K562 (cell line): ENCODE measurements around the gene PDHX. TPM values are rescaled to one million over a fixed set of nuclear protein-coding genes. Genes with fewer than 3 reads are reported as not detected.

Experiments
- ATAC-seq: fragments of 200-7000 bp; cut with Tn5 transposase; 3 replicates; pipeline ENCODE4 v1.9.1; 2020; ENCODE audit warnings: moderate library complexity
- BruUV-seq: library from RNA; stranded (reverse); fragments of 400-500 nt; replicated peaks from 2 replicates; lab custom pipeline; 2021; lab: Mats Ljungman, UMichigan
- CTCF ChIA-PET: fragments of 300-600 bp; formaldehyde crosslinking; extraction: SDS; loops from one replicate; lab custom pipeline; 2021; ENCODE audit warnings: low intra/inter-chr PET ratio; lab: Yijun Ruan, JAX
- POLR2A ChIA-PET: fragments of 300-600, 350-650 bp; sonication (Branson Sonifier 250); formaldehyde crosslinking; extraction: SDS; loops from one replicate; lab custom pipeline; 2021; ENCODE audit warnings: antibody characterized with exemption, inconsistent platforms; lab: Yijun Ruan, JAX
- DNase-seq, 4 experiments: peaks; one replicate each; pipeline versions ENCODE4 v3.0.0 to v3.0.0-alpha.2; 2011 to 2018; ENCODE audit warnings: low spot score in 3 of 4, mixed read lengths in 3 of 4; ENCODE audit errors: extremely low read depth in 1 of 4
- FAIRE-seq: peaks from 2 replicates; lab custom pipeline; 2011; peaks lifted over from hg19 to GRCh38; lab: Jason Lieb, UNC
- H2AFZ ChIP-seq: 2 replicates; pipeline ENCODE4 v1.6.0; 2011; ENCODE audit warnings: low read depth, low read length, control low read depth, inconsistent platforms
- H3K27ac ChIP-seq: fragments of 200-600 bp; 3 replicates; pipeline ENCODE4 v1.8.0; 2011; ENCODE audit warnings: low read depth, mild to moderate bottlenecking, control low read depth, inconsistent platforms, low read length, moderate library complexity, mixed read lengths; ENCODE audit errors: extremely low read depth
- H3K27me3 ChIP-seq, 2 experiments: fragments of 300-600 bp in 1 of 2; 2 replicates in 1 of 2; 3 replicates in 1 of 2; pipeline versions ENCODE4 v1.6.0 to v1.8.0; 2011; ENCODE audit warnings: inconsistent platforms in 2 of 2, low read length in 2 of 2, mild to moderate bottlenecking in 1 of 2, mixed read lengths in 1 of 2, moderate library complexity in 1 of 2; ENCODE audit not compliant: control insufficient read depth in 2 of 2, insufficient read depth in 2 of 2
- H3K36me3 ChIP-seq: fragments of 300-600 bp; 3 replicates; pipeline ENCODE4 v1.8.0; 2011; ENCODE audit warnings: mild to moderate bottlenecking, low read length, inconsistent platforms; ENCODE audit not compliant: control insufficient read depth, insufficient read depth
- H3K4me1 ChIP-seq, 2 experiments: fragments of 200-600 bp in 1 of 2; replicated peaks in 1 of 2; 2 replicates in 1 of 2; 3 replicates in 1 of 2; pipeline versions ENCODE4 v1.5.1 to v1.8.0; 2011; ENCODE audit warnings: inconsistent platforms in 2 of 2, low read length in 2 of 2, mild to moderate bottlenecking in 1 of 2, mixed read lengths in 1 of 2, moderate library complexity in 1 of 2; ENCODE audit not compliant: control insufficient read depth in 2 of 2, insufficient read depth in 2 of 2
- H3K4me2 ChIP-seq: 2 replicates; pipeline ENCODE4 v1.6.1; 2011; ENCODE audit warnings: low read length, control low read depth, inconsistent platforms, mixed read lengths; ENCODE audit not compliant: insufficient read depth
- H3K4me3 ChIP-seq: fragments of 200-600 bp; sonication (generic), shearing (Covaris generic); 2 replicates; pipeline ENCODE4 v1.5.1; 2016; ENCODE audit warnings: control low read depth, inconsistent platforms
- H3K79me2 ChIP-seq: fragments of 200-600 bp; 3 replicates; pipeline ENCODE4 v1.8.0; 2011; ENCODE audit warnings: low read length, inconsistent platforms; ENCODE audit not compliant: control insufficient read depth, insufficient read depth
- H3K9ac ChIP-seq, 2 experiments: 2 replicates each; pipeline versions ENCODE4 v1.6.0 to v1.6.1; 2011; ENCODE audit warnings: low read depth in 2 of 2, low read length in 2 of 2, control low read depth in 1 of 2, inconsistent platforms in 1 of 2, mild to moderate bottlenecking in 1 of 2, mixed read lengths in 1 of 2; ENCODE audit not compliant: insufficient read depth in 1 of 2
- H3K9me1 ChIP-seq: one replicate; pipeline ENCODE4 v1.6.0; 2011; ENCODE audit warnings: inconsistent platforms, mild to moderate bottlenecking, low read length, moderate library complexity; ENCODE audit not compliant: control insufficient read depth, insufficient read depth
- H3K9me3 ChIP-seq: replicated peaks from 2 replicates; pipeline ENCODE4 v1.5.1; 2011; ENCODE audit warnings: low read depth, low read length, inconsistent platforms; ENCODE audit not compliant: control insufficient read depth, insufficient read depth
- H4K20me1 ChIP-seq: replicated peaks from 2 replicates; pipeline ENCODE4 v1.6.1; 2011; ENCODE audit warnings: low read length, inconsistent platforms, mixed read lengths; ENCODE audit not compliant: control insufficient read depth, insufficient read depth
- FOXA3 ChIP-seq, 2 experiments: fragments of 450-650 bp in 1 of 2; sonication (generic) in 1 of 2; formaldehyde crosslinking; IDR thresholded peaks in 1 of 2; conservative IDR thresholded peaks in 1 of 2; 2 replicates each; pipeline versions ENCODE4 v1.4.0 to v1.8.0; 2020 to 2022; ENCODE audit warnings: mild to moderate bottlenecking in 2 of 2, missing genetic modification reagents in 1 of 2
- GABPB2 ChIP-seq: fragments of 250-450 bp; sonication (Bioruptor Pico); conservative IDR thresholded peaks from 2 replicates; pipeline ENCODE4 v1.5.1; 2021; ENCODE audit warnings: mild to moderate bottlenecking
- KHSRP ChIP-seq: fragments of 450-650 bp; IDR thresholded peaks from 2 replicates; pipeline ENCODE4 v1.6.1; 2017
- KLF10 ChIP-seq: fragments of 250-450 bp; sonication (Bioruptor Pico); IDR thresholded peaks from 2 replicates; pipeline ENCODE4 v1.6.1; 2021; ENCODE audit warnings: matching md5 sums
- NEUROD1 ChIP-seq: fragments of 150-350 bp; IDR thresholded peaks from 2 replicates; pipeline ENCODE4 v1.6.1; 2014; ENCODE audit warnings: borderline replicate concordance, low read length, low read depth; ENCODE audit not compliant: partially characterized antibody
- POLR2G ChIP-seq: fragments of 200-400 bp; formaldehyde crosslinking; IDR thresholded peaks from 2 replicates; pipeline ENCODE4 v1.6.1; 2017; ENCODE audit warnings: low read depth, mild to moderate bottlenecking, antibody characterized with exemption, low read length, moderate library complexity
- POLR3G ChIP-seq: IDR thresholded peaks from 2 replicates; pipeline ENCODE4 v1.6.1; 2011; ENCODE audit not compliant: insufficient read length, insufficient replicate concordance; ENCODE audit errors: extremely low read depth
- SRSF3 ChIP-seq: fragments of 200-400 bp; formaldehyde crosslinking; IDR thresholded peaks from 2 replicates; pipeline ENCODE4 v1.6.1; 2016; ENCODE audit warnings: mild to moderate bottlenecking, low read length, moderate library complexity; ENCODE audit not compliant: insufficient read depth
- ZEB2 ChIP-seq: fragments of 450-650 bp; IDR thresholded peaks from 2 replicates; pipeline ENCODE4 v1.6.1; 2016
- WGBS: fragments of 100-300 bp; shearing (Covaris generic); methylation state at CpG from one replicate; pipeline ENCODE4 v1.1.6; 2016; ENCODE audit warnings: low coverage, mixed read lengths; ENCODE audit not compliant: insufficient coverage; ENCODE audit errors: missing lambda C conversion rate; 5-methylcytosine and 5-hydroxymethylcytosine counted together
- in situ Hi-C: fragments of 300-500 bp; cut with MboI; formaldehyde crosslinking; loops from 4 replicates; pipeline ENCODE4 v1.15.0; 2018; ENCODE audit warnings: inconsistent platforms, mixed read lengths
- intact Hi-C: fragments of 100-400 bp; cut with micrococcal nuclease; formaldehyde crosslinking; loops from 2 replicates; pipeline ENCODE4 v1.14.2; 2022
- polyA plus RNA-seq, 8 experiments: library from polyadenylated mRNA; depleted of rRNA in 4 of 8; stranded (reverse) in 5 of 8; unstranded in 3 of 8; fragments of >200 nt; fragmentation: Nextera tagmentation in 2 of 8; fragmentation: Illumina TruSeq in 1 of 8; extraction: Ambion mirVana in 2 of 8; extraction: Trizol in 1 of 8; gene quantifications; 2 replicates each; pipeline versions ENCODE4 v1.2.1 to v1.2.3, GENCODE V29; 2011 to 2014; ENCODE audit warnings: inconsistent platforms in 1 of 8, missing spikeins in 1 of 8
- total RNA-seq, 7 experiments: library from RNA; depleted of rRNA in 6 of 7; stranded (reverse); fragments of >200 nt in 6 of 7; fragmentation: Illumina TruSeq in 2 of 7; extraction: Trizol in 2 of 7; gene quantifications; 2 replicates each; pipeline versions ENCODE4 v1.2.1 to v1.2.3, GENCODE V29; 2011 to 2021; ENCODE audit warnings: low replicate concordance in 1 of 7
- TF ChIP-seq, protein P1 (sequence below): sonication (generic); formaldehyde crosslinking; IDR thresholded peaks from 2 replicates; pipeline ENCODE4 v1.8.0; 2022; ENCODE audit warnings: mild to moderate bottlenecking, low read depth, missing genetic modification reagents
- TF ChIP-seq, protein P2 (sequence below): fragments of 200-400 bp; formaldehyde crosslinking; IDR thresholded peaks from 2 replicates; pipeline ENCODE4 v1.6.1; 2017; ENCODE audit warnings: mild to moderate bottlenecking, low read depth, low read length, moderate library complexity
- TF ChIP-seq, protein P3 (sequence below): fragments of 450-650 bp; IDR thresholded peaks from 2 replicates; pipeline ENCODE4 v1.6.1; 2016; ENCODE audit warnings: antibody characterized with exemption

PDHX gene
- total and polyA plus RNA-seq, 9 of the 15 experiments (the other 6 are each of a cell fraction or from before 2014, with no cell fraction given): 20.8 to 43.5 (median 31.2) TPM

DNA sequence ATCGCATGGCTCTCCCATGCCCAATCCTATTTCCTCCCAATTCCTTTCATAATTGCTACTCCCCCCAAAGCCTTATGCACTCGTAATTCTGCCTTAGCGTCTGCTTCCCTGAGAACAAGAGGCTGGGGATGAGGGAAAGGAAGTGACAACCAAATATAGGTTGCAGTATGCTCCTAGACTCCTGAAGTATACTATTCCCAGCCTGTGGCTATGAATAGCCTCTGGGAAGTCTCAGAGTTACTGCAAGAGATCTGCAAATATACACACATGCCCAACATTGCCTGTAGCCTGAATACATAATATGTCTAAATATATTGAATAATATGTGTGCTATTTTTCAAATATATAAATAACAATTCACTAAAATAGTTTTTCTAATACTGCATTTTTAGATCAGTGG lies 126.5 kb downstream of the PDHX start:
- no TSS peak for BruUV-seq
- Histone ChIP-seq H3K9ac (no peak overlapping the region), H3K9me3 (no peaks in the 10 kb centered on the region), H3K36me3 (no peaks in the 10 kb centered on the region), H3K79me2 (no peaks in the 10 kb centered on the region), H2AFZ (no peak overlapping the region), H3K27me3 (no peaks in the 10 kb centered on the region), H3K4me2 (no peak overlapping the region), H3K4me3 (no peak overlapping the region), H3K27ac (no peak overlapping the region), H3K9me1 (no peaks in the 10 kb centered on the region), H4K20me1 (no peaks in the 10 kb centered on the region)
- WGBS: 65% methylated on average over 3 of the region's 3 CpGs
- in situ Hi-C loops: no loop called here
- no peak for ATAC-seq
- ChIA-PET CTCF (no interaction called here), POLR2A (no interaction called here)
- no peak for DNase-seq
- intact Hi-C loops: no loop called here
- TF ChIP-seq, protein P1, sequence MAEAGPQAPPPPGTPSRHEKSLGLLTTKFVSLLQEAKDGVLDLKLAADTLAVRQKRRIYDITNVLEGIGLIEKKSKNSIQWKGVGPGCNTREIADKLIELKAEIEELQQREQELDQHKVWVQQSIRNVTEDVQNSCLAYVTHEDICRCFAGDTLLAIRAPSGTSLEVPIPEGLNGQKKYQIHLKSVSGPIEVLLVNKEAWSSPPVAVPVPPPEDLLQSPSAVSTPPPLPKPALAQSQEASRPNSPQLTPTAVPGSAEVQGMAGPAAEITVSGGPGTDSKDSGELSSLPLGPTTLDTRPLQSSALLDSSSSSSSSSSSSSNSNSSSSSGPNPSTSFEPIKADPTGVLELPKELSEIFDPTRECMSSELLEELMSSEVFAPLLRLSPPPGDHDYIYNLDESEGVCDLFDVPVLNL (CRISPR knock-in tag): no peak
- TF ChIP-seq, protein P2, sequence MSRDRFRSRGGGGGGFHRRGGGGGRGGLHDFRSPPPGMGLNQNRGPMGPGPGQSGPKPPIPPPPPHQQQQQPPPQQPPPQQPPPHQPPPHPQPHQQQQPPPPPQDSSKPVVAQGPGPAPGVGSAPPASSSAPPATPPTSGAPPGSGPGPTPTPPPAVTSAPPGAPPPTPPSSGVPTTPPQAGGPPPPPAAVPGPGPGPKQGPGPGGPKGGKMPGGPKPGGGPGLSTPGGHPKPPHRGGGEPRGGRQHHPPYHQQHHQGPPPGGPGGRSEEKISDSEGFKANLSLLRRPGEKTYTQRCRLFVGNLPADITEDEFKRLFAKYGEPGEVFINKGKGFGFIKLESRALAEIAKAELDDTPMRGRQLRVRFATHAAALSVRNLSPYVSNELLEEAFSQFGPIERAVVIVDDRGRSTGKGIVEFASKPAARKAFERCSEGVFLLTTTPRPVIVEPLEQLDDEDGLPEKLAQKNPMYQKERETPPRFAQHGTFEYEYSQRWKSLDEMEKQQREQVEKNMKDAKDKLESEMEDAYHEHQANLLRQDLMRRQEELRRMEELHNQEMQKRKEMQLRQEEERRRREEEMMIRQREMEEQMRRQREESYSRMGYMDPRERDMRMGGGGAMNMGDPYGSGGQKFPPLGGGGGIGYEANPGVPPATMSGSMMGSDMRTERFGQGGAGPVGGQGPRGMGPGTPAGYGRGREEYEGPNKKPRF: no peak
- TF ChIP-seq FOXA3 (CRISPR knock-in tag; conservative IDR thresholded peaks at IDR 0.05 in 1 of 2, IDR thresholded peaks at IDR 0.05 in 1 of 2): no peak
- TF ChIP-seq ZEB2: no peak
- no peak for TF ChIP-seq POLR3G
- TF ChIP-seq SRSF3: no peak
- no peak for TF ChIP-seq KLF10 (CRISPR knock-in tag)
- TF ChIP-seq POLR2G: no peak
- no peak for TF ChIP-seq NEUROD1
- TF ChIP-seq GABPB2: no peak
- no peak for TF ChIP-seq KHSRP
- TF ChIP-seq, protein P3, sequence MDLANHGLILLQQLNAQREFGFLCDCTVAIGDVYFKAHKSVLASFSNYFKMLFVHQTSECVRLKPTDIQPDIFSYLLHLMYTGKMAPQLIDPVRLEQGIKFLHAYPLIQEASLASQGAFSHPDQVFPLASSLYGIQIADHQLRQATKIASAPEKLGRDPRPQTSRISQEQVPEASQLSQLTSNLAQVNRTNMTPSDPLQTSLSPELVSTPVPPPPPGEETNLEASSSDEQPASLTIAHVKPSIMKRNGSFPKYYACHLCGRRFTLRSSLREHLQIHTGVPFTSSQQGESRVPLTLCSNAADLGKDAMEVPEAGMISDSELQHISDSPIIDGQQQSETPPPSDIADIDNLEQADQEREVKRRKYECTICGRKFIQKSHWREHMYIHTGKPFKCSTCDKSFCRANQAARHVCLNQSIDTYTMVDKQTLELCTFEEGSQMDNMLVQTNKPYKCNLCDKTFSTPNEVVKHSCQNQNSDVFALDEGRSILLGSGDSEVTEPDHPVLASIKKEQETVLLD: no peak
- TF ChIP-seq, all 486 proteins: peak for 0
- FAIRE-seq: no peak
- H3K4me1 ChIP-seq: peaks cover 0 to 33% of the 10 kb centered on the region in 2 experiments; a peak in 3 of 5 replicates
